H1 (cell line): ENCODE measurements around the gene MIGA1. TPM values are rescaled to one million over a fixed set of nuclear protein-coding genes. Genes with fewer than 3 reads are reported as not detected.

Experiments used
- ASH2L ChIP-seq: fragments of 200-600, 300-600 bp; sonication (generic); IDR thresholded peaks from one replicate; pipeline ENCODE4 v1.7.1; 2017; ENCODE audit warnings: low read length
- BACH1 ChIP-seq: IDR thresholded peaks from 2 replicates; pipeline ENCODE4 v1.6.1; 2012; ENCODE audit warnings: low read length, improper control_type of control experiment
- GABPA ChIP-seq: IDR thresholded peaks from 2 replicates; pipeline ENCODE4 v1.6.1; 2011; ENCODE audit warnings: mild to moderate bottlenecking, low read length, moderate library complexity, borderline replicate concordance; ENCODE audit not compliant: insufficient read depth
- HDAC2 ChIP-seq, 2 experiments: fragments of 300-600 bp in 1 of 2; sonication (generic) in 1 of 2; IDR thresholded peaks; 2 replicates each; pipeline ENCODE4 v1.6.1; 2011 to 2012; ENCODE audit warnings: low read depth in 2 of 2, low read length in 2 of 2, mild to moderate bottlenecking in 2 of 2, moderate library complexity in 2 of 2, borderline replicate concordance in 1 of 2, inconsistent platforms in 1 of 2
- KDM4A ChIP-seq: IDR thresholded peaks from one replicate; pipeline ENCODE4 v1.7.1; 2012; ENCODE audit warnings: low read depth, mild to moderate bottlenecking, moderate library complexity, low read length, inconsistent platforms; ENCODE audit not compliant: severe bottlenecking
- KDM5A ChIP-seq: fragments of 200-600 bp; IDR thresholded peaks from 2 replicates; pipeline ENCODE4 v1.7.1; 2012; ENCODE audit warnings: mild to moderate bottlenecking, low read length, inconsistent platforms, mixed read lengths
- PHF8 ChIP-seq: fragments of 200-600 bp; sonication (generic); conservative IDR thresholded peaks from 2 replicates; pipeline ENCODE4 v1.7.1; 2012; ENCODE audit warnings: low read depth, mild to moderate bottlenecking, inconsistent platforms, low read length, moderate library complexity
- POU5F1 ChIP-seq: IDR thresholded peaks from 2 replicates; pipeline ENCODE4 v1.6.1; 2011; ENCODE audit warnings: low read depth, mild to moderate bottlenecking, low read length, moderate library complexity
- RXRA ChIP-seq: IDR thresholded peaks from 2 replicates; pipeline ENCODE4 v1.6.1; 2011; ENCODE audit warnings: low read depth, mild to moderate bottlenecking, low read length, moderate library complexity; ENCODE audit not compliant: insufficient read depth
- SAP30 ChIP-seq: fragments of 300-600 bp; sonication (generic); IDR thresholded peaks from 2 replicates; pipeline ENCODE4 v1.7.1; 2012; ENCODE audit warnings: low read length, moderate library complexity, mild to moderate bottlenecking, inconsistent platforms; ENCODE audit not compliant: insufficient read depth, insufficient replicate concordance
- SIN3A ChIP-seq, 2 experiments: IDR thresholded peaks in 1 of 2; conservative IDR thresholded peaks in 1 of 2; 2 replicates each; pipeline ENCODE4 v1.6.1; 2011 to 2012; ENCODE audit warnings: low read length in 2 of 2, improper control_type of control experiment in 1 of 2, low read depth in 1 of 2, mild to moderate bottlenecking in 1 of 2
- SIX5 ChIP-seq: IDR thresholded peaks from 2 replicates; pipeline ENCODE4 v1.6.1; 2011; ENCODE audit warnings: mild to moderate bottlenecking, low read depth, low read length
- SP1 ChIP-seq: IDR thresholded peaks from 2 replicates; pipeline ENCODE4 v1.6.1; 2011; ENCODE audit warnings: low read depth, low read length
- YY1 ChIP-seq: IDR thresholded peaks from 2 replicates; pipeline ENCODE4 v1.6.1; 2011; ENCODE audit warnings: low read depth, mild to moderate bottlenecking, low read length
- polyA plus RNA-seq, 7 experiments: library from polyadenylated mRNA; depleted of rRNA in 3 of 7; stranded (reverse) in 5 of 7; unstranded in 2 of 7; fragments of >200 nt in 5 of 7; fragments of 200-250 nt in 2 of 7; gene quantifications; 1 replicate in 5 of 7; 2 replicates in 1 of 7; 4 replicates in 1 of 7; pipeline versions ENCODE4 v1.2.1 to v1.2.3, GENCODE V29; 2011 to 2013; ENCODE audit warnings: missing spikeins in 2 of 7, mixed read lengths in 2 of 7
- total RNA-seq: library from RNA; stranded (reverse); fragmentation: NEBNext Ultra II Directional; extraction: Animal tissue kit (Norgen Biotek cat#: 25700); gene quantifications from 2 replicates; pipeline ENCODE4 v1.2.1, GENCODE V29; 2021

MIGA1 gene
- total and polyA plus RNA-seq, 2 of the 8 experiments (the other 6 are each of a cell fraction or from before 2014, with no cell fraction given), result 0.95 to 7.0 TPM

- peak; percentile 83 for TF ChIP-seq KDM4A
- TF ChIP-seq GABPA, result peak; percentile 87; the same call in 1 of the 2 replicates
- peak; percentile 51; the same call in 1 of the 2 replicates for TF ChIP-seq PHF8
- TF ChIP-seq BACH1, result no peak
- TF ChIP-seq SIX5, result peak; percentile 54
- peak; percentile 73 to 74; a peak in 1 of 4 replicates for TF ChIP-seq HDAC2 (IDR thresholded peaks at IDR 0.05; ENCODE audit: borderline replicate concordance in 1 of 2, low read depth in 2 of 2, low read length in 2 of 2)
- TF ChIP-seq SAP30, result peak; percentile 95
- no peak; the same call in 1 of the 2 replicates for TF ChIP-seq KDM5A
- 0 out of 2 replicates have a peak, but pooled peaks have one; percentile 38 for TF ChIP-seq SP1
- TF ChIP-seq POU5F1, result no peak
- peak; percentile 98 to 100 for TF ChIP-seq SIN3A (conservative IDR thresholded peaks at IDR 0.05 in 1 of 2, IDR thresholded peaks at IDR 0.05 in 1 of 2; ENCODE audit: low read depth in 1 of 2, low read length in 2 of 2)
- TF ChIP-seq YY1, result peak; percentile 100
- TF ChIP-seq RXRA, result 0 out of 2 replicates have a peak, but pooled peaks have one; percentile 73
- peak; percentile 84 for TF ChIP-seq ASH2L
Observed at GRCh38 chr1:77779529-77780281, at the start of gene MIGA1 (continued).
